Spinal cord (tissue), 10 donors: Measurements from ENCODE around the gene PDSS2. TPM values are rescaled to one million over a fixed set of nuclear protein-coding genes. Genes with fewer than 3 reads are reported as not detected.
"Not testable (repeated sequence)": the region's sequence is repeated elsewhere in the genome, so short reads cannot be mapped to it uniquely, and the experiment has no call there.

Experiments
- DNase-seq, 6 donors: peaks; one replicate each; pipeline versions ENCODE4 v3.0.0 to v3.0.0-alpha.2; 2013 to 2015; ENCODE audit warnings: low spot score in 6 of 6, low read depth in 4 of 6
- H3K27ac ChIP-seq: one replicate; pipeline ENCODE4 v1.5.1; 2013; ENCODE audit warnings: low read depth, low read length, control low read depth
- H3K27me3 ChIP-seq: one replicate; pipeline ENCODE4 v1.6.1; 2013; ENCODE audit warnings: low read length; ENCODE audit not compliant: control insufficient read depth, insufficient read depth
- H3K36me3 ChIP-seq: one replicate; pipeline ENCODE4 v1.6.1; 2013; ENCODE audit warnings: low read length; ENCODE audit not compliant: control insufficient read depth, insufficient read depth
- H3K4me1 ChIP-seq: one replicate; pipeline ENCODE4 v1.6.1; 2013; ENCODE audit warnings: low read length; ENCODE audit not compliant: control insufficient read depth, insufficient read depth
- H3K4me3 ChIP-seq: one replicate; pipeline ENCODE4 v1.5.1; 2013; ENCODE audit warnings: low read depth, low read length, control low read depth
- H3K9me3 ChIP-seq: one replicate; pipeline ENCODE4 v1.6.1; 2013; ENCODE audit warnings: low read length; ENCODE audit not compliant: control insufficient read depth, insufficient read depth
- WGBS: methylation state at CpG from one replicate; pipeline ENCODE4 v1.1.5; 2013; ENCODE audit warnings: missing lambda C conversion rate; ENCODE audit not compliant: insufficient coverage; 5-methylcytosine and 5-hydroxymethylcytosine counted together
- polyA plus RNA-seq, 2 donors: library from polyadenylated mRNA; unstranded; fragments of 120-200 nt; gene quantifications; one replicate each; pipeline ENCODE4 v1.2.1, GENCODE V29; 2013; ENCODE audit not compliant: insufficient read length in 2 of 2
- total RNA-seq, 2 donors: library from RNA; depleted of rRNA in 1 of 2; stranded (reverse); fragments of 120-200 nt in 1 of 2; fragments of >200 nt in 1 of 2; gene quantifications; one replicate each; pipeline versions ENCODE4 v1.2.3 to v1.2.4, GENCODE V29; 2013 to 2014
- donor health status: healthy.

The PDSS2 gene
- total and polyA plus RNA-seq, 4 donors = 9.5 to 14.5 (median 10.6) TPM

- no peak overlapping the region for H3K4me3 ChIP-seq
- 3% methylated on average over 7 of the region's 12 CpGs for WGBS
- peak; percentile 15 to 93 (median 40) for DNase-seq
These were observed 305.1 kb downstream of the PDSS2 start for GRCh38 chr6:107154131-107154800.

GRCh38 chr6:107152638-107153430 lies 306.5 kb downstream of the PDSS2 start:
- Histone ChIP-seq H3K4me1 (peaks cover 6% of the 10 kb centered on the region), H3K9me3 (no peaks in the 10 kb centered on the region), H3K27ac (no peak overlapping the region), H3K36me3 (no peaks in the 10 kb centered on the region), H3K27me3 (no peaks in the 10 kb centered on the region), H3K4me3 (no peak overlapping the region)
- no CpG with 5 or more reads among the region's 8 CpGs for WGBS
- DNase-seq = no peak

More at GRCh38 chr6:107154131-107154800, 305.1 kb downstream of the PDSS2 start:
- Histone ChIP-seq H3K27ac (no peak overlapping the region), H3K27me3 (no peaks in the 10 kb centered on the region), H3K36me3 (no peaks in the 10 kb centered on the region), H3K4me1 (peaks cover 6% of the 10 kb centered on the region), H3K9me3 (no peaks in the 10 kb centered on the region)

GRCh38 chr6:107144666-107145065 lies 314.7 kb downstream of the PDSS2 start:
- no peaks in the 10 kb centered on the region for H3K9me3 ChIP-seq
- DNase-seq = no peak
- no peak overlapping the region for H3K4me3 ChIP-seq
- no peak overlapping the region for H3K27ac ChIP-seq
- 100% methylated on average over 2 of the region's 4 CpGs for WGBS
- no peaks in the 10 kb centered on the region for H3K4me1 ChIP-seq
- no peaks in the 10 kb centered on the region for H3K36me3 ChIP-seq
- no peaks in the 10 kb centered on the region for H3K27me3 ChIP-seq

GRCh38 chr6:107144014-107144413 lies 315.4 kb downstream of the PDSS2 start:
- Histone ChIP-seq H3K27ac (no peak overlapping the region), H3K4me1 (no peaks in the 10 kb centered on the region), H3K27me3 (no peaks in the 10 kb centered on the region), H3K36me3 (no peaks in the 10 kb centered on the region), H3K9me3 (no peaks in the 10 kb centered on the region), H3K4me3 (no peak overlapping the region)
- no peak for DNase-seq

- Histone ChIP-seq H3K4me1 (no peaks in the 10 kb centered on the region), H3K27ac (no peak overlapping the region), H3K36me3 (no peaks in the 10 kb centered on the region), H3K9me3 (no peaks in the 10 kb centered on the region), H3K4me3 (no peak overlapping the region), H3K27me3 (no peaks in the 10 kb centered on the region)
- no peak for DNase-seq
- no CpG with 5 or more reads among the region's 3 CpGs for WGBS
These were observed 318.8 kb downstream of the PDSS2 start for GRCh38 chr6:107140581-107140980.

- not testable (repeated sequence) for H3K4me1 ChIP-seq, H3K27ac ChIP-seq, H3K27me3 ChIP-seq, H3K36me3 ChIP-seq, H3K4me3 ChIP-seq, H3K9me3 ChIP-seq, DNase-seq
- WGBS = 70% methylated on average over 1 of the region's 3 CpGs
These were observed 323.0 kb downstream of the PDSS2 start for GRCh38 chr6:107136324-107136723.

- 96% methylated on average over 7 of the region's 14 CpGs for WGBS
- not testable (repeated sequence) for DNase-seq, H3K36me3 ChIP-seq
These were observed 324.2 kb downstream of the PDSS2 start for GRCh38 chr6:107135048-107135680.

GRCh38 chr6:107132330-107132954 lies 326.9 kb downstream of the PDSS2 start:
- Histone ChIP-seq H3K4me1 (peaks cover 5% of the 10 kb centered on the region), H3K27me3 (no peaks in the 10 kb centered on the region), H3K36me3 (no peaks in the 10 kb centered on the region), H3K4me3 (no peak overlapping the region), H3K27ac (no peak overlapping the region), H3K9me3 (no peaks in the 10 kb centered on the region)
- DNase-seq = peak in 2 of 6 donors; percentile 66 to 80
- 83% methylated on average over 2 of the region's 8 CpGs for WGBS

More at GRCh38 chr6:107135048-107135680, 324.2 kb downstream of the PDSS2 start:
- not testable (repeated sequence) for H3K4me1 ChIP-seq, H3K27ac ChIP-seq, H3K27me3 ChIP-seq, H3K4me3 ChIP-seq, H3K9me3 ChIP-seq

GRCh38 chr6:107129370-107129925 lies 329.9 kb downstream of the PDSS2 start:
- H3K27me3 ChIP-seq = no peaks in the 10 kb centered on the region
- H3K4me1 ChIP-seq = peaks cover 5% of the 10 kb centered on the region
- H3K4me3 ChIP-seq = no peak overlapping the region
- H3K9me3 ChIP-seq = no peaks in the 10 kb centered on the region
- no peaks in the 10 kb centered on the region for H3K36me3 ChIP-seq
- WGBS = 88% methylated on average over 8 of the region's 9 CpGs
- H3K27ac ChIP-seq = no peak overlapping the region
- DNase-seq = peak in 2 of 6 donors; percentile 15 to 28
